KG1 (cell line): ENCODE data around the gene NT5C1A.

Experiments
- DNase-seq: peaks from one replicate; lab custom pipeline; 2025; lab: John Stamatoyannopoulos, UW

Gene NT5C1A

GRCh38 chr1:39637361-39637760 is 34.5 kb downstream of the NT5C1A start:
- no peak for DNase-seq

GRCh38 chr1:39635871-39636210 is 36.1 kb downstream of the NT5C1A start:
- no peak for DNase-seq

- no peak for DNase-seq
Observed at GRCh38 chr1:39635205-39635870, 36.6 kb downstream of the NT5C1A start.

GRCh38 chr1:39633422-39633821 is 38.5 kb downstream of the NT5C1A start:
- DNase-seq, result no peak

GRCh38 chr1:39632682-39633417 is 39.1 kb downstream of the NT5C1A start:
- no peak for DNase-seq

GRCh38 chr1:39632323-39632681 is 39.6 kb downstream of the NT5C1A start:
- DNase-seq, result no peak

- no peak for DNase-seq
Observed at GRCh38 chr1:39631361-39632322, 40.3 kb downstream of the NT5C1A start.

- DNase-seq, result no peak
Observed at GRCh38 chr1:39628807-39629350, 43.0 kb downstream of the NT5C1A start.

- no peak for DNase-seq
Observed at GRCh38 chr1:39626646-39627045, 45.3 kb downstream of the NT5C1A start.

- DNase-seq, result no peak
Observed at GRCh38 chr1:39625462-39626273, 46.2 kb downstream of the NT5C1A start.

GRCh38 chr1:39625009-39625408 is 46.9 kb downstream of the NT5C1A start:
- no peak for DNase-seq

GRCh38 chr1:39623053-39623452 is 48.9 kb downstream of the NT5C1A start:
- DNase-seq, result no peak

- DNase-seq, result no peak
Observed at GRCh38 chr1:39622427-39622826, 49.5 kb downstream of the NT5C1A start.

- DNase-seq, result no peak
Observed at GRCh38 chr1:39620659-39621165, 51.2 kb downstream of the NT5C1A start.

- no peak for DNase-seq
Observed at GRCh38 chr1:39617488-39618049, 54.3 kb downstream of the NT5C1A start.

GRCh38 chr1:39615086-39615673 is 56.7 kb downstream of the NT5C1A start:
- DNase-seq, result no peak

- DNase-seq, result no peak
Observed at GRCh38 chr1:39614488-39614887, 57.4 kb downstream of the NT5C1A start.

- DNase-seq, result no peak
Observed at GRCh38 chr1:39613250-39613649, 58.7 kb downstream of the NT5C1A start.

- DNase-seq, result no peak
Observed at GRCh38 chr1:39609618-39610331, 62.1 kb downstream of the NT5C1A start.
